H9 (cell line): ENCODE data around the gene ZKSCAN2. TPM values are rescaled to one million over a fixed set of nuclear protein-coding genes. Genes with fewer than 3 reads are reported as not detected.

Experiments
- DNase-seq: peaks from one replicate; pipeline ENCODE4 v3.0.0-alpha.2; 2017
- H2AFZ ChIP-seq: one replicate; pipeline ENCODE4 v1.6.1; 2013; ENCODE audit warnings: mild to moderate bottlenecking, low read length, control low read depth, moderate library complexity
- H2AK5ac ChIP-seq: 2 replicates; pipeline ENCODE4 v1.6.1; 2013; ENCODE audit warnings: low read length, control low read depth, mixed read lengths; ENCODE audit not compliant: insufficient read length
- H2BK120ac ChIP-seq: one replicate; pipeline ENCODE4 v1.6.1; 2013; ENCODE audit warnings: low read depth, mild to moderate bottlenecking, low read length, control low read depth, inconsistent platforms; ENCODE audit not compliant: poor library complexity, severe bottlenecking
- H2BK12ac ChIP-seq: 2 replicates; pipeline ENCODE4 v1.6.1; 2013; ENCODE audit warnings: low read length, control low read depth, mixed read lengths, low read depth; ENCODE audit not compliant: insufficient read length
- H2BK15ac ChIP-seq: 2 replicates; pipeline ENCODE4 v1.6.1; 2013; ENCODE audit warnings: low read depth, low read length, control low read depth
- H2BK20ac ChIP-seq: one replicate; pipeline ENCODE4 v1.6.1; 2013; ENCODE audit warnings: low read depth, mild to moderate bottlenecking, low read length, control low read depth, inconsistent platforms; ENCODE audit not compliant: poor library complexity, severe bottlenecking
- H2BK5ac ChIP-seq: 2 replicates; pipeline ENCODE4 v1.6.1; 2013; ENCODE audit warnings: low read length, control low read depth, mixed read lengths; ENCODE audit not compliant: insufficient read length
- H3K14ac ChIP-seq: 2 replicates; pipeline ENCODE4 v1.6.1; 2013; ENCODE audit warnings: low read length, control low read depth; ENCODE audit not compliant: insufficient read depth
- H3K18ac ChIP-seq: 2 replicates; pipeline ENCODE4 v1.6.1; 2013; ENCODE audit warnings: low read depth, mild to moderate bottlenecking, mixed read lengths, low read length, control low read depth; ENCODE audit not compliant: insufficient read length
- H3K23ac ChIP-seq: 2 replicates; pipeline ENCODE4 v1.6.1; 2013; ENCODE audit warnings: low read length, control low read depth, mixed read lengths, low read depth; ENCODE audit not compliant: insufficient read length
- H3K23me2 ChIP-seq: 2 replicates; pipeline ENCODE4 v1.6.1; 2013; ENCODE audit warnings: low read depth, mild to moderate bottlenecking, mixed read lengths, low read length, control low read depth; ENCODE audit not compliant: insufficient read length, poor library complexity, severe bottlenecking
- H3K27ac ChIP-seq: 2 replicates; pipeline ENCODE4 v1.5.1; 2013; ENCODE audit warnings: low read length, control low read depth, mixed read lengths, low read depth; ENCODE audit not compliant: insufficient read length
- H3K27me3 ChIP-seq: 2 replicates; pipeline ENCODE4 v1.6.1; 2013; ENCODE audit warnings: low read length, control low read depth, inconsistent platforms; ENCODE audit not compliant: insufficient read depth
- H3K4ac ChIP-seq: 2 replicates; pipeline ENCODE4 v1.6.1; 2013; ENCODE audit warnings: low read depth, mild to moderate bottlenecking, control low read depth, inconsistent platforms, low read length, moderate library complexity
- H3K4me1 ChIP-seq: 2 replicates; pipeline ENCODE4 v1.6.1; 2013; ENCODE audit warnings: low read length, control low read depth, inconsistent platforms; ENCODE audit not compliant: insufficient read depth
- H3K4me2 ChIP-seq: 2 replicates; pipeline ENCODE4 v1.6.1; 2013; ENCODE audit warnings: low read length, control low read depth, mixed read lengths; ENCODE audit not compliant: insufficient read length, insufficient read depth
- H3K56ac ChIP-seq: 2 replicates; pipeline ENCODE4 v1.6.1; 2013; ENCODE audit warnings: low read depth, mild to moderate bottlenecking, mixed read lengths, low read length, control low read depth; ENCODE audit not compliant: insufficient read length
- H3K79me1 ChIP-seq: 2 replicates; pipeline ENCODE4 v1.6.1; 2013; ENCODE audit warnings: low read depth, mild to moderate bottlenecking, moderate library complexity, low read length, control low read depth, inconsistent platforms; ENCODE audit not compliant: insufficient read depth, poor library complexity, severe bottlenecking
- H3K79me2 ChIP-seq: 2 replicates; pipeline ENCODE4 v1.6.1; 2013; ENCODE audit warnings: low read length, control low read depth, inconsistent platforms; ENCODE audit not compliant: insufficient read depth
- H3K9ac ChIP-seq: 2 replicates; pipeline ENCODE4 v1.6.1; 2013; ENCODE audit warnings: low read length, control low read depth, mixed read lengths; ENCODE audit not compliant: insufficient read length; ENCODE audit errors: extremely low read depth
- H3K9me3 ChIP-seq: one replicate; pipeline ENCODE4 v1.6.1; 2013; ENCODE audit warnings: low read depth, low read length, inconsistent platforms; ENCODE audit not compliant: control insufficient read depth
- H3T11ph ChIP-seq: one replicate; pipeline ENCODE4 v1.6.1; 2013; ENCODE audit warnings: mild to moderate bottlenecking, low read length, control low read depth, inconsistent platforms
- H4K20me1 ChIP-seq: one replicate; pipeline ENCODE4 v1.6.1; 2013; ENCODE audit not compliant: control insufficient read depth, insufficient read length, insufficient read depth
- H4K5ac ChIP-seq: 2 replicates; pipeline ENCODE4 v1.6.1; 2013; ENCODE audit warnings: low read depth, mild to moderate bottlenecking, mixed read lengths, low read length, control low read depth; ENCODE audit not compliant: insufficient read length
- H4K8ac ChIP-seq: replicated peaks from 2 replicates; pipeline ENCODE4 v1.6.1; 2013; ENCODE audit warnings: low read length, control low read depth, mixed read lengths, low read depth; ENCODE audit not compliant: insufficient read length
- H4K91ac ChIP-seq: 2 replicates; pipeline ENCODE4 v1.6.1; 2013; ENCODE audit warnings: low read depth, mild to moderate bottlenecking, moderate library complexity, mixed read lengths, low read length, control low read depth; ENCODE audit not compliant: insufficient read length
- H3K27ac Mint-ChIP-seq, 3 experiments: 2 replicates in 2 of 3; 3 replicates in 1 of 3; pipeline ENCODE4 v1.8.0; 2020 to 2021; ENCODE audit warnings: mixed read lengths in 3 of 3, mild to moderate bottlenecking in 1 of 3, moderate library complexity in 1 of 3
- H3K27me3 Mint-ChIP-seq: 2 replicates; pipeline ENCODE4 v1.8.0; 2021; ENCODE audit warnings: low read depth, mild to moderate bottlenecking, moderate library complexity, mixed read lengths
- H3K36me3 Mint-ChIP-seq, 3 experiments: 2 replicates in 2 of 3; 3 replicates in 1 of 3; pipeline ENCODE4 v1.8.0; 2020 to 2021; ENCODE audit warnings: low read depth in 3 of 3, mixed read lengths in 3 of 3; ENCODE audit not compliant: insufficient read depth in 1 of 3
- H3K4me1 Mint-ChIP-seq, 2 experiments: 2 replicates each; pipeline ENCODE4 v1.8.0; 2020; ENCODE audit warnings: mixed read lengths in 2 of 2
- H3K4me3 Mint-ChIP-seq, 2 experiments: 2 replicates in 1 of 2; 3 replicates in 1 of 2; pipeline ENCODE4 v1.8.0; 2020 to 2021; ENCODE audit warnings: mild to moderate bottlenecking in 2 of 2, mixed read lengths in 2 of 2, moderate library complexity in 1 of 2
- H3K9me3 Mint-ChIP-seq, 2 experiments: 2 replicates in 1 of 2; 3 replicates in 1 of 2; pipeline ENCODE4 v1.8.0; 2020; ENCODE audit warnings: mild to moderate bottlenecking in 2 of 2, mixed read lengths in 2 of 2, moderate library complexity in 1 of 2
- WGBS: extraction: QIAGEN DNeasy Blood & Tissue Kit; methylation state at CpG from one replicate; pipeline ENCODE4 v1.1.7; 2013; ENCODE audit warnings: missing lambda C conversion rate, low lambda C conversion rate, mixed read lengths; ENCODE audit not compliant: insufficient read length; ENCODE audit errors: extremely low coverage; 5-methylcytosine and 5-hydroxymethylcytosine counted together
- total RNA-seq: library from RNA; stranded (reverse); gene quantifications from 2 replicates; pipeline ENCODE4 v1.2.1, GENCODE V29; 2021
- TF ChIP-seq, protein P1 (sequence below): fragments of 200-600 bp; sonication (generic); conservative IDR thresholded peaks from 3 replicates; pipeline ENCODE4 v1.8.0; 2021; ENCODE audit warnings: antibody characterized with exemption, mild to moderate bottlenecking

ZKSCAN2 gene
- total RNA-seq, 1 experiment from 2014 or later = 16.5 TPM

DNA sequence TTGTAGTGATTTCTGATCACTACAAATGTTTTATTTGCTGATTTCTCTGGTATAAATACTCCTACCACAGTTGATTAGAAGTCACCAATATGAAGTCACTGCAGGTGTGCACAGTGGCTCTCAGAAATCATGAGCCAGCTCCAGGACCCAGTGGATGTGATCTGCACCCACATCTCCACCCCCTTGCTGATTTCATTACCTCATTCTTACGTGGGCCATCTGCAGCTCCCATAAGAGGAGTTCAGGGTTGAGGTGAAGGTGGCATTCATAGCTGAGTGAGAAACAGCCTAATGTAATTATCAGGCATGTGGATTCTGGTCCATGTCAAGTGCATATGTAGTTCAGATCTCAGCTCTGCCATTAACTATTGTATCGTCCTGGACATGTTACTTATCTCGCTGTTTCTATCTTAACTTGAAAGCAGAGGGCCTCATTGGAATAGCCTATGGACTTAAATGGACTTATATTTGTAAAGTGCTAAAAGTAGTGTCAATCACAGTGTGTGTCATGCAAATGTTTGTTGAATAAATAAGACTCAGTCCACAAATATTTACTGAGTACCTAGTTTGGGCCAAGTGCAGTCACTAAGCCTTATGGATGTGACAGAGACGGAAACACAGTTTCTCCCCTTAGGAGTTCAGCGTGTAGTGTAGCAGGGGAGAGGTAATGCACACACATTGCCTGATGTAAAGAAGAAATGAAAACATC, 40.7 kb upstream of the ZKSCAN2 start:
- Histone ChIP-seq H3K23ac (no peak overlapping the region), H4K20me1 (no peaks in the 10 kb centered on the region), H4K8ac (no peak overlapping the region), H3K9me3 (no peaks in the 10 kb centered on the region), H2BK120ac (no peak overlapping the region), H3K4me1 (no peaks in the 10 kb centered on the region), H3K27ac (no peak overlapping the region), H3K4ac (no peak overlapping the region), H3K56ac (no peak overlapping the region), H3K27me3 (no peaks in the 10 kb centered on the region), H2BK5ac (no peak overlapping the region), H2AK5ac (no peak overlapping the region), H3T11ph (no peak overlapping the region), H3K23me2 (no peaks in the 10 kb centered on the region), H3K14ac (no peak overlapping the region), H3K9ac (no peak overlapping the region), H4K5ac (no peak overlapping the region), H2BK20ac (no peak overlapping the region), H3K79me1 (no peaks in the 10 kb centered on the region), H3K4me2 (no peak overlapping the region), H2BK12ac (no peak overlapping the region), H2BK15ac (no peak overlapping the region), H2AFZ (no peak overlapping the region), H4K91ac (no peak overlapping the region), H3K18ac (no peak overlapping the region), H3K79me2 (no peaks in the 10 kb centered on the region)
- no peak for DNase-seq
- Mint-ChIP-seq H3K4me3 (no peak overlapping the region), H3K27ac (no peak overlapping the region; a peak in 1 of 7 replicates), H3K27me3 (no peaks in the 10 kb centered on the region), H3K4me1 (no peaks in the 10 kb centered on the region), H3K36me3 (no peaks in the 10 kb centered on the region), H3K9me3 (no peaks in the 10 kb centered on the region)
- WGBS = no CpG with 5 or more reads among the region's 5 CpGs
- TF ChIP-seq, protein P1, sequence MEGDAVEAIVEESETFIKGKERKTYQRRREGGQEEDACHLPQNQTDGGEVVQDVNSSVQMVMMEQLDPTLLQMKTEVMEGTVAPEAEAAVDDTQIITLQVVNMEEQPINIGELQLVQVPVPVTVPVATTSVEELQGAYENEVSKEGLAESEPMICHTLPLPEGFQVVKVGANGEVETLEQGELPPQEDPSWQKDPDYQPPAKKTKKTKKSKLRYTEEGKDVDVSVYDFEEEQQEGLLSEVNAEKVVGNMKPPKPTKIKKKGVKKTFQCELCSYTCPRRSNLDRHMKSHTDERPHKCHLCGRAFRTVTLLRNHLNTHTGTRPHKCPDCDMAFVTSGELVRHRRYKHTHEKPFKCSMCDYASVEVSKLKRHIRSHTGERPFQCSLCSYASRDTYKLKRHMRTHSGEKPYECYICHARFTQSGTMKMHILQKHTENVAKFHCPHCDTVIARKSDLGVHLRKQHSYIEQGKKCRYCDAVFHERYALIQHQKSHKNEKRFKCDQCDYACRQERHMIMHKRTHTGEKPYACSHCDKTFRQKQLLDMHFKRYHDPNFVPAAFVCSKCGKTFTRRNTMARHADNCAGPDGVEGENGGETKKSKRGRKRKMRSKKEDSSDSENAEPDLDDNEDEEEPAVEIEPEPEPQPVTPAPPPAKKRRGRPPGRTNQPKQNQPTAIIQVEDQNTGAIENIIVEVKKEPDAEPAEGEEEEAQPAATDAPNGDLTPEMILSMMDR = no peak
